Neutrophil (primary cell): ENCODE measurements around the gene UNK.
"Not testable (repeated sequence)": the region's sequence is repeated elsewhere in the genome, so short reads cannot be mapped to it uniquely, and the experiment has no call there.

ENCODE experiments used
- H3K27ac ChIP-seq: fragments of 200-600 bp; sonication (generic); 2 replicates; pipeline ENCODE4 v1.5.1; 2016; ENCODE audit warnings: mild to moderate bottlenecking, moderate library complexity
- H3K27me3 ChIP-seq: fragments of 200-600 bp; sonication (generic); 2 replicates; pipeline ENCODE4 v1.6.0; 2016; ENCODE audit warnings: mild to moderate bottlenecking
- H3K36me3 ChIP-seq: fragments of 200-600 bp; sonication (generic); 2 replicates; pipeline ENCODE4 v1.5.1; 2017
- H3K4me1 ChIP-seq, 2 experiments: fragments of 200-600 bp in 1 of 2; sonication (generic) in 1 of 2; 1 replicate in 1 of 2; 2 replicates in 1 of 2; pipeline versions ENCODE4 v1.5.1 to v1.6.1; 2013 to 2016; ENCODE audit warnings: low read depth in 1 of 2, low read length in 1 of 2, mild to moderate bottlenecking in 1 of 2, moderate library complexity in 1 of 2; ENCODE audit not compliant: control insufficient read depth in 1 of 2, insufficient read depth in 1 of 2
- H3K4me3 ChIP-seq, 2 experiments: fragments of 200-600 bp in 1 of 2; sonication (generic) in 1 of 2; 1 replicate in 1 of 2; 2 replicates in 1 of 2; pipeline ENCODE4 v1.5.1; 2013 to 2016; ENCODE audit warnings: low read depth in 1 of 2, low read length in 1 of 2, mild to moderate bottlenecking in 1 of 2, moderate library complexity in 1 of 2
- H3K9me3 ChIP-seq: fragments of 200-600 bp; sonication (generic); 2 replicates; pipeline ENCODE4 v1.5.1; 2016
- TF ChIP-seq, protein P1 (sequence below): fragments of 200-600 bp; sonication (generic); IDR thresholded peaks from 2 replicates; pipeline ENCODE4 v1.5.1; 2016; ENCODE audit warnings: antibody characterized with exemption

Gene UNK

GRCh38 chr17:75756451-75757085, 28.0 kb upstream of the UNK start:
- H3K4me1 ChIP-seq: peaks cover 19 to 22% of the 10 kb centered on the region in 2 experiments
- H3K27me3 ChIP-seq: peaks cover 21% of the 10 kb centered on the region
- H3K27ac ChIP-seq: no peak overlapping the region
- no peaks in the 10 kb centered on the region for H3K9me3 ChIP-seq
- H3K4me3 ChIP-seq: no peak overlapping the region
- peaks cover 11% of the 10 kb centered on the region for H3K36me3 ChIP-seq
- TF ChIP-seq, protein P1, sequence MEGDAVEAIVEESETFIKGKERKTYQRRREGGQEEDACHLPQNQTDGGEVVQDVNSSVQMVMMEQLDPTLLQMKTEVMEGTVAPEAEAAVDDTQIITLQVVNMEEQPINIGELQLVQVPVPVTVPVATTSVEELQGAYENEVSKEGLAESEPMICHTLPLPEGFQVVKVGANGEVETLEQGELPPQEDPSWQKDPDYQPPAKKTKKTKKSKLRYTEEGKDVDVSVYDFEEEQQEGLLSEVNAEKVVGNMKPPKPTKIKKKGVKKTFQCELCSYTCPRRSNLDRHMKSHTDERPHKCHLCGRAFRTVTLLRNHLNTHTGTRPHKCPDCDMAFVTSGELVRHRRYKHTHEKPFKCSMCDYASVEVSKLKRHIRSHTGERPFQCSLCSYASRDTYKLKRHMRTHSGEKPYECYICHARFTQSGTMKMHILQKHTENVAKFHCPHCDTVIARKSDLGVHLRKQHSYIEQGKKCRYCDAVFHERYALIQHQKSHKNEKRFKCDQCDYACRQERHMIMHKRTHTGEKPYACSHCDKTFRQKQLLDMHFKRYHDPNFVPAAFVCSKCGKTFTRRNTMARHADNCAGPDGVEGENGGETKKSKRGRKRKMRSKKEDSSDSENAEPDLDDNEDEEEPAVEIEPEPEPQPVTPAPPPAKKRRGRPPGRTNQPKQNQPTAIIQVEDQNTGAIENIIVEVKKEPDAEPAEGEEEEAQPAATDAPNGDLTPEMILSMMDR: no peak

DNA sequence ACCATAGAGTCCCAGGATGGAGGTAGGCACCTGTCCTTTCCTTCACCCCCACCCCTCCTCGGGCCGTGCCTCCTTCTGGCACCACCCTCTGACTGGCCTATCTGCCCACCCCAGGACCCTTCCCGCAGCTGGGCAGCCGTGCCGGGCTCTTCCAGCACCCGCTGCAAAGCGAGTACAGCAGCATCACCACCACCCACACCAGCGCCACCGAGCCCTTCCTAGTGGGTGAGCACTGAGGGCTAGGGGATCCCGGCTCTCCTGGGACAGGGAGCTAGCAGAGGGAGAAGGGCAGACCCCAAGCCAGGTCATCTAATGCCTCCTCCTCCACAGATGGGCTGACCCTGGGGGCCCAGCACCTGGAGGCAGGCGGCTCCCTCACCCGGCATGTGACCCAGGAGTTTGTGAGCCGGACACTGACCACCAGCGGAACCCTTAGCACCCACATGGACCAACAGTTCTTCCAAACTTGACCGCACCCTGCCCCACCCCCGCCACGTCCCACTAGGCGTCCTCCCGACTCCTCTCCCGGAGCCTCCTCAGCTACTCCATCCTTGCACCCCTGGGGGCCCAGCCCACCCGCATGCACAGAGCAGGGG, 27.4 kb upstream of the UNK start:
- H3K27me3 ChIP-seq: peaks cover 18% of the 10 kb centered on the region
- peaks cover 11% of the 10 kb centered on the region for H3K36me3 ChIP-seq
- peaks cover 19 to 22% of the 10 kb centered on the region in 2 experiments for H3K4me1 ChIP-seq
- H3K27ac ChIP-seq: no peak overlapping the region
- no peaks in the 10 kb centered on the region for H3K9me3 ChIP-seq
- TF ChIP-seq, protein P1: no peak
- H3K4me3 ChIP-seq: no peak overlapping the region

- H3K27me3 ChIP-seq: peaks cover 6% of the 10 kb centered on the region
- no peak overlapping the region for H3K4me3 ChIP-seq
- H3K9me3 ChIP-seq: no peaks in the 10 kb centered on the region
- H3K27ac ChIP-seq: no peak overlapping the region
- TF ChIP-seq, protein P1: no peak
- H3K4me1 ChIP-seq: peaks cover 17 to 20% of the 10 kb centered on the region in 2 experiments
- peaks cover 11% of the 10 kb centered on the region for H3K36me3 ChIP-seq
Observed at GRCh38 chr17:75758131-75758905, 26.3 kb upstream of the UNK start.

DNA sequence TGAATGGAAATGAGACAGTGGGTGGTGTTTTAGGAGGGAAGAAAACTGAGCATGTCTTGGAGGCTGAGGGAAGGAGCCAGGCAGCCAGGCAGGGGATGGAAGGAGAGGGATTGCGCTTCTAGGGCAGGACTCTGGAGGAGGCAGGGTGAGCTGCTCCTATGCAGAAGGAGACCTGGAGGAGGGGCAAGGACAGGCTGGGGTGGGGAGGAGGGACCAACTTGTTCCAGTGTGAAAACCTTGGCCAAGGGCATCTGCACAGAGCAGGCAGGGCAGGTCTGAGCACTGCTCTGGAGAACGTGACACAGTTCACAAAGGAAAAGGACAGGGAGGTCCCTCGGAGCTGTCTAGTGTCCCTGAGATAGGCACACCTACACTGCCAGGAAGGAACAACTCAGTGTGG, 25.1 kb upstream of the UNK start:
- Histone ChIP-seq H3K4me3 (no peak overlapping the region), H3K4me1 (peaks cover 17 to 18% of the 10 kb centered on the region in 2 experiments), H3K36me3 (peaks cover 11% of the 10 kb centered on the region), H3K27ac (no peak overlapping the region), H3K9me3 (no peaks in the 10 kb centered on the region), H3K27me3 (no peaks in the 10 kb centered on the region)
- TF ChIP-seq, protein P1: no peak

- peaks cover 11% of the 10 kb centered on the region for H3K36me3 ChIP-seq
- H3K4me3 ChIP-seq, H3K9me3 ChIP-seq, H3K27ac ChIP-seq, H3K27me3 ChIP-seq: not testable (repeated sequence)
- peaks cover 19 to 24% of the 10 kb centered on the region in 2 experiments for H3K4me1 ChIP-seq
Observed at GRCh38 chr17:75759978-75760640, 24.5 kb upstream of the UNK start.
